ENCODE measurements around the gene CELA2B.
"Not testable (repeated sequence)": the region's sequence is repeated elsewhere in the genome, so short reads cannot be mapped to it uniquely, and the experiment has no call there.

- TF ChIP-seq CTCF (IDR thresholded peaks at IDR 0.05); RAD21 (conservative IDR thresholded peaks at IDR 0.05 in 1 of 2, IDR thresholded peaks at IDR 0.05 in 1 of 2); MAFK (IDR thresholded peaks at IDR 0.05; ENCODE audit: partially characterized antibody): not testable (repeated sequence)
Measured at GRCh38 chr1:15469821-15470448, 6.0 kb upstream of the CELA2B start.

All from A549 (cell line).